Occipital lobe (tissue), 2 donors: ENCODE results near the gene PRRC2C. TPM values are rescaled to one million over a fixed set of nuclear protein-coding genes. Genes with fewer than 3 reads are reported as not detected.
"Not testable (repeated sequence)": the region's sequence is repeated elsewhere in the genome, so short reads cannot be mapped to it uniquely, and the experiment has no call there.

Source experiments
- DNase-seq: peaks from one replicate; lab custom pipeline; 2025; lab: John Stamatoyannopoulos, UW
- total RNA-seq: library from RNA; depleted of rRNA; stranded (reverse); fragments of >200 nt; gene quantifications from one replicate; pipeline ENCODE4 v1.2.3, GENCODE V29; 2014

The PRRC2C gene
- total RNA-seq, 1 donor from 2014 or later = 34.2 TPM

DNA sequence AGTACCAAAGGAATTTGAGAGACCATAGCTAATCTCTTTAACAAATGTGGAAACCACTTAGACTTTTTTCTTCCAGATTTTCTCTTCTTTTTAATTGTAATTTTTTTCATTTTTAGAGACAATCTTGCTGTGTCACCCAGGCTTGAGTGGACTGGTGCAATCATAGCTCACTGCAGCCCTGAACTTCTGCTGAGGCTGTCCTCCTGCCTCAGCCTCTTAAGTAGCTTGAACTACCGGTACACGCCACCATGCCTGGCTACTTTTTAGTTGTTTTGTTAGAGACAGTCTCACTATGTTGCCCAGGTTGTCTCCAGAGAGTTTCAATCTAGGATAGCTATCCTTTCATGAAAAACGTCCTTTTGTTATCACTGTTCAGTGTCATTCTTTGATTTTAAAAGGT is 15.0 kb downstream of the PRRC2C start:
- DNase-seq = no peak

DNA sequence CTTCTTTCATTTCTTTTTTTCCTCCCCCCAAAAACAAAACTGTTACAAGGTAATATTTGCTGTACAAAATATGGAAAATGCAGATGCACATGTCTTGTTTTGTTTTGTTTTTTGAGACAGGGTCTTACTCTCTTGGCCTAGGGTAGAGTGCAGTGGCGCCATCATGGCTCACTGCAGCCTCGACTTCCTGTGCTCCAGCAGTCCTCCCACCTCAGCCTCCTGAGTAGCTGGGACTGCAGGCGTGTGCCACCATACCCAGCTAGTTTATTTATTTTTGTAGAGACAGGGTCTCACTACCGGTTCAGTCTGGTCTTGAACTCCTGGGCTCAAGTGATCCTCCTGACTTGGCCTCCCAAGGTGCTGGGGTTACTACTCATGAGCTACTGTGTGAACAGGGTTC is 15.5 kb downstream of the PRRC2C start:
- DNase-seq = no peak

DNA sequence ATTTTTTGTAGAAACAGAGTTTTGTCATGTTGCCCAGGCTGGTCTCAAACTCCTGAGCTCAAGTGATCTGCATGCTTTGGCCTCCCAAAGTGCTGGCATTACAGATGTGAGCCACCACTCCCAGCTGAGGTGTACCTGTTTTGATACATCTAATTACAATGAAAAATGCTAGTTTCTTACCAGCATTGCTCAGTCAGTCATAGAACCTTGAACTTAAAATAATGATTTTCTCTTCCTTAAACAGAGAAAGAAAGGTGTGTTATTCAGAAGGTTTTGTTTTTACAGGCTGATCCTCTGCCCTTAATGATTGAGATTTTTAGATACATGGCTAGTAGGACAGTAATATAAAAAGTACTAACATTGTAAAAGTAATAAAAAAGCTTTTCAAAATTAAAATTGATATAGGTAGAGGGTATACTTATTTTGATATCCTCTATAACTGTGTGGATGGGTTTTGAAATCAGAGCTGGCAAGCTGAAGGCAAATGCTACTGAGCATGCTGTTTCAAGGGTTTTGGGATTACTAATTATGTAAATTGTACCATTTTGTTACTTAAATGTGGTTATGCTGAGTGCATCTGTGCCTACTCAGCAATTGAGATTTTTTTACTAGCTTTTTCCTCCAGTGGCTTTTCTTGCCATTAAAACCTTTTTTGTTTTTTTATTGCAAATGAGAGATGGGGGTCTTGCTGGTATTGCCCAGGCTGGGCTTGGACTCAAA is 16.1 kb downstream of the PRRC2C start:
- no peak for DNase-seq

DNA sequence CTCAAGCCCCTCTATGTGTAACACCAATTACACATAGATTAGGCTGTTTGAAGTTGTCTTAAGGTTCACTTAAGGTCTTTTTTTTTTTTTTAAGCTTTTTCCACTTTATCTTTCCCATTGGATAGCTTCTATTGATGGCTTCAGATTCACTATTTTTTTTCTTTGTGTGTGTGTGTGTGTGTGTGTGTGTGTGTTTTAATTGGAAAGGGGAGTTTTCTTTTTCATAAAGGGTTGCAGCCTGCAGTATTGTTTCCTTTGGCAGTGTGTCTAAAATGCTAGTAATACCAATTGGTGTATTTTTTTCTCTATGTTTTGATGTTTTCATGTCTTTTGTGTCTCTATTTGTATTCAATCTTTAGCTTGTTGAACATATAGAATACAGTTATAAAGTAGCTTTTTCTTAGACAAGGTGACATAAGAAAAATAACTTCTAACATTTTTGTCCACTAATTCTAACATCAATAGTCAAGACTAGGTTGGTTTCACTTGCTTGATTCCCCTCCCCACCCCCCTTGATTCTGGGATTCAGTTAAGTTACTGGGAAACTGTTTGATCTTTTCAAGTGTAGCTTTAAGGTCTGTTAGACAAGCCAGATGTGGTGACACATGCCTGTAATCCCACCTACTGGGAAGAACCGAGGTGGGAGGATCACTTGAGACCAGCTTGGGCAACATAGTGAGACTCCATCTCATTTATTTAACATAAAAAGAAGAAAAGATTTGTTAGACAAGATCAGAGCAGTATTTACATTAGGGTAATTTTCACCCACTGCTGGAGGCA is 21.4 kb downstream of the PRRC2C start:
- no peak for DNase-seq

DNA sequence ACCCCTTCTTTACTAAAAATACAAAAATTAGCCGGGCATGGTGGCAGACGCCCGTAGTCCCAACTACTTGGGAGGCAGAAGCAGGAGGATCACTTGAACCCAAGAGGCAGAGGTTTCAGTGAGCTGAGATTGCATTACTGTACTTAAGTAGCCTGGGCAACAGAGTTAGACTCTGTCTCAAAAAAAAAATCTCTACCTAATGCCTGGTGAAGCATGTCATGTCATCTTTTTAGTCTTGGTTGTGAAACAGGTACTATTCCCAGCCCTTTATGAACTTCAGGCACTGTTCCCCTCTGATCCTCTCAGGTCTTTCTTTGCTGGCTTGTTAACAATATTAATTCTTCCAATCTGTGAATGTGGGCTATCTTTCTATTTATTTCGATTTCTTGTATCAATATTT is 22.1 kb downstream of the PRRC2C start:
- DNase-seq = no peak

DNA sequence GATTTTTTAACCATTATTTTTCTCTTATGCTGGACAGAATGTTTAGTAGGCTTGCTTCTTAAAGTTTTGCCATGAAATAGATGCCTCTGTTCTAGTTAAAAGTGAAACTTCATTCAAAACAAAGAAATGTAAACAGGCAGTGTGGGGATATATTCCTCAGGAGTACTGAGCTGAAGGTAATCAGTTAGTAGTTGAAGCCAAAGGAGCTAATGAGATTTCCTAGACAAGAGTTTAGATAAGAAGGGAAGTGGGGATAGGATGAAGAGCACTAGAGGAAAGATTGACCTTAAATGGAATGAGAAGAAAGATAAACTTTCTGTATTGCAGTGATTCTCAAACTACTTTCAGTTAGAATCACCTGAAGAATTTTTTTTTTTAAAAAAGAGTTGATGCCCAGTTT is 23.9 kb downstream of the PRRC2C start:
- no peak for DNase-seq

DNA sequence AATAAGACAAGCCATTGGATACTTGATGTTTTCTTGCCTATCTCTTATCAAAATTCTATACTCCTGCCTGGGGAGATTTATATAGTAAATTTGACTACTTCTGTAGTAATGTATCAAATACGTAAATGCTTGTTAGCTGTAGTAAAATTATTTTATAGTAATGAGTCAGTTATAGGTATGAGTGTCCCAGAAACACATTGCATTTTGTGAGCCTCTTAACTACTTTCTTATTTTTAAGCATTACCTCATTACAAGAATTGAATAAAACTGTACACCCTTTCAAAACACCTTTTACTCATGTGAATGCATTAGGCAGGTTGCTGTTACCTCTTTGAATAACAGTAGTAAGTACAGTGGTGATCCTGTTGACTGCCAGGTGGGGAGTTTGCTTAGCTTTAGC is 28.4 kb downstream of the PRRC2C start:
- DNase-seq = no peak

DNA sequence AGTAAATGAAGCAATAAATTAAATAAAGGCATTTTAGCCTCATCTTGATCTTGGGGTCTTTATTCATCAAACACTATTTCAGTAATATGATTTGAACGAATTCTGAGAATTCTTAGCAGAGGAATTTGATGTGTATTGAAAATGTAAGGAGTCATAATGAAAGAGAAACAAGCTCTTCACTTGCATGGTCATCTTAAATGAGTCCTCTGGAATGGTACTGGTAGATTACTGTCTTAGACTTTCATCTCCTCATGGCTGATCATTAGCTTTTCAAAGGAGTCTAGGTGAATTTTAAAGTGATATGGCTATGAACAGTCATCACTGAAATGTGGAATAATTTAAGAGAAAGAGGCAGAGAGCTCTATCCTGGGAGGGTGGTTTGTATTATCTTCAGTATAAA is 30.0 kb downstream of the PRRC2C start:
- DNase-seq = no peak

DNA sequence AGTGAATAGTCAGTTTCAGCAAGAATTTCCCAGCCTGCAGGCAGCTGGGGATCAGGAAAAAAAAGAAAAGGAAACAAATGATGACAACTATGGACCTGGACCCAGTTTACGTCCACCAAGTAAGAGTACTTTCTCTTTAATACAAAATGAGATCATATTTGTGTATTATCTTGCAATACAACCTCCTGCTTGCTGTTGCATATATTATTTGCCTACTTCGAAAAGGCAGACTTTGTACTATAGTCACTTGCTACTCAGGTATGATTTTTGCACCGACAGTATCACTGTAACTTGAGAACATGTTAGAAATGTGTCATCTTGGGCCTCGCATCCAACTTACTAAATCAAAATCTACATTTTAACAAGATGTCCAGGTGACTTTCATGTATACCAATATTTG is 30.4 kb downstream of the PRRC2C start:
- DNase-seq = no peak

DNA sequence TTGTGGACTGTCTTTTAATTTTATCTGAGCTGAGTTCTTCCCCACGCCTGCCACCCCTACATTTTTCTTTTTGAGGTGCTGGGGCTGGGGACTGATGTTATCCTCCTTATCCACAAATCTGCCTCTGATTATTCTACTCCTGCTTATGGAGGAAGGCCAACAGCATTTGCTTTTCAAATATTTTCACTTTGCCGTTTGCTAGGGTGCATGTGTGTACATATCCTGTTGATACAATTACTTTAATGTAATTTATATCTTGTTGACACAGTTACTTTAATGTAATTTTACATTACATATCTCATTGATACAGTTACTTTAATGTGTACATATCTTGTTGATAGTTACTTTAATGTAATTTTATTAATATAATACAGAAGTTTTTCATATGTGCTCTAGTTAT is 36.2 kb downstream of the PRRC2C start:
- DNase-seq = no peak

DNA sequence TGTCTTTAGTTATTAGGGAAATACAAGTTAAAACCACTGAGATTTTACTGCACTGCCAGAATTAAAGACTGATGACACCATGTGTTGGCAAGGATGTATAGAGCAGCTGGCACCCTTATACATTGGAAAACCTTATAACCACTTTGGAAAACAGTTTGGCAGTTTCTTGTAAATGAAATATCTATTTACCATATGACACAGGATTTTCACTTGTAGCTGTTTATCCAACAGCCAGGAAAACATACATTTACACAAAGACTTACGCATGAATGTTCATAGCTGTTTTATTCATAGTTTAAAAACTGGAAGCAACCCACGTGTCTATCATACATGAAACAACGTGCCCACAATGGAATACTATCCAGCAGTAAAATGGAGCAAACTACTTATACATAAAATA is 45.3 kb downstream of the PRRC2C start:
- DNase-seq = no peak

DNA sequence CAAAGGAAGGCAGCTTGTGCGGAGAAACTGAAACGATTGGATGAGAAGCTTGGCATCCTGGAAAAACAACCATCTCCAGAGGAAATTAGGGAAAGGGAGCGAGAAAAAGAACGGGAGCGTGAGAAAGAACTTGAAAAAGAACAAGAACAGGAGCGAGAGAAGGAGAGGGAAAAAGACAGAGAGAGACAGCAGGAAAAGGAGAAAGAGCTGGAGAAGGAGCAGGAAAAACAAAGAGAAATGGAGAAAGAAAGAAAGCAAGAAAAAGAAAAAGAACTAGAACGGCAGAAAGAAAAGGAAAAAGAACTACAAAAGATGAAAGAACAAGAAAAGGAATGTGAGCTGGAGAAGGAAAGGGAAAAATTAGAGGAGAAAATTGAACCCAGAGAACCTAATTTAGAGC is 47.2 kb downstream of the PRRC2C start:
- DNase-seq = no peak

DNA sequence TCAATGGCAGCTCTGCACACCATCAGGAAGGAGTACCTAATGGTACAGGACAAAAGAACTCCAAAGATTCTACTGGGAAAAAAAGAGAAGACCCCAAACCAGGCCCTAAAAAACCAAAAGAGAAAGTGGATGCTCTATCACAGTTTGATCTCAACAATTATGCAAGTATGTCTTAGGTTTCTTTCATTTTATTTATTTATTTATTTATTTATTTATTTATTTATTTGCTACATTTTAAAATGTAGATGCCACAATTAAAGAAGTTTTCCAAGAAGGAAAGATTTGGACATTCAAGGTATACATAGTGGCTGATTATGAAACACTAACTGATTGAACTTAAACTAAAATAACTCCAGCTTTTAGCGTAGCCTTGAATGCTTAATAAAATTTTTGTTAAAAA is 60.2 kb downstream of the PRRC2C start:
- DNase-seq = no peak

DNA sequence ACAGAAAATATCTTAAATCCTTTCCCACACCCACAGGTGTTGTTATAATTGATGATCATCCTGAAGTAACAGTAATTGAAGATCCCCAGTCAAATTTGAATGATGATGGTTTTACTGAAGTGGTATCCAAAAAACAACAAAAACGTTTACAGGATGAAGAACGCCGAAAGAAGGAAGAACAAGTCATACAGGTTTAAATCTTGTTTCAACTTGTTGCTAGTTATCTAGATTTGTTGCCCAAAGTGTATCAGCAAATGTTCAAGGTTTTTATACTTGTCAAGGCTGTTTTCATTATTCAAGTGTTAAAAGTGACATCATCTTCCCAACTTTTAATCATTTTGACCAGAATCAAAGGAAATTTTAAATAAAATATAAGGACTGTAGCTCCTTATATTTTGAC is 64.7 kb downstream of the PRRC2C start:
- DNase-seq = no peak

DNA sequence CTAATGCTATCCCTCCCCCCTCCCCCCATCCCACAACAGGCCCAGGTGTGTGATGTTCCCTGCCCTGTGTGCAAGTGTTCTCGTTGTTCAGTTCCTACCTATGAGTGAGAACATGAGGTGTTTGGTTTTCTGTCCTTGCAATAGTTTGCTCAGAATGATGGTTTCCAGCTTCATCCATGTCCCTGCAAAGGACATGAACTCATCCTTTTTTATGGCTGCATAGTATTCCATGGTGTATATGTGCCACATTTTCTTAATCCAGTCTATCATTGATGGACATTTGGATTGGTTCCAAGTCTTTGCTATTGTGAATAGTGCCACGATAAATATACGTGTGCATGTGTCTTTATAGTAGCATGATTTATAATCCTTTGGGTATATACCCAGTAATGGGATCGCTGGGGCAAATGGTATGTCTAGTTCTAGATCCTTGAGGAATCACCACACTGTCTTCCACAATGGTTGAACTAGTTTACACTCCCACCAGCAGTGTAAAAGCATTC is 65.3 kb downstream of the PRRC2C start:
- DNase-seq = not testable (repeated sequence)

DNA sequence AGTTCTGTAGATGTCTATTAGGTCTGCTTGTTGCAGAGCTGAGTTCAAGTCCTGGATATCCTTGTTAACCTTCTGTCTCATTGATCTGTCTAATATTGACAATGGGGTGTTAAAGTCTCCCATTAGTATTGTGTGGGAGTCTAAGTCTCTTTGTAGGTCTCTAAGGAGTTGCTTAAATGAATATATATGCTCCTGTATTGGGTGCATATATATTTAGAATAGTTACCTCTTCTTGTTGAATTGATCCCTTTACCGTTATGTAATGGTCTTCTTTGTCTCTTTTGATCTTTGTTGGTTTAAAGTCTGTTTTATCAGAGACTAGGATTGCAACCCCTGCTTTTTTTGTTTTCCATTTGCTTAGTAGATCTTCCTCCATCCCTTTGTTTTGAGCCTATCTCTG is 68.6 kb downstream of the PRRC2C start:
- DNase-seq = not testable (repeated sequence)

DNA sequence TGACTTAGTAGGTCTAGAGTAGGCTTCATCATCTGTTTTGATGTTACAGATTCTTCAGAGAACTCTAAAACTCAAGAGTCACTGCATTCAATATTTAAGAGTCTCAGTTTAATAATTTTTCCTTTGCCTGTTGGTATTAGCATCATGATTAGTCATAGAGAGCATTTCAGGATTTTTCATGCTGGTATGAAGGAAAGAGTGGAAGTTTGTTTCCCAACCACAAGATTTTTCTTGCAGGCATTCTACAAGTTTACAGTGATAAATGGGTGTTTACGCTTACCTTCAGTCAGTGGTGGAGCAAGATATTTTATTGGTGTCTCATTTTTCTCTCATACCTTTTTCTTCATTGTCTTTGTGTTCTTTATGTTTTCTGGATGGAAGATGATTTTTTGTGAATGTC is 78.3 kb downstream of the PRRC2C start:
- no peak for DNase-seq

DNA sequence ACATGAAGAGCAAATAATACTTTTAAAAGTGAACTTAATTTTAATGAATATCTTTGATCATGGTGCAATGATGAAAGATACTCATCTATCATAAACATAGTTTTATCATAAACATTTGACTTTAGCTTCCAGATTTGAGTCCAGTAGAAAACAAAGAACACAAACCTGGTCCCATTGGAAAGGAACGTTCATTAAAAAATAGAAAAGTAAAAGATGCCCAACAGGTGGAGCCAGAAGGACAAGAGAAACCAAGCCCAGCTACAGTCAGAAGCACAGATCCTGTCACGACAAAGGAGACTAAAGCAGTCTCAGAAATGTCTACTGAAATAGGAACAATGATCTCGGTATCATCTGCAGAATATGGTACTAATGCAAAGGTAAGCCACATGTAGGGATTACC is 81.1 kb downstream of the PRRC2C start:
- DNase-seq = no peak

DNA sequence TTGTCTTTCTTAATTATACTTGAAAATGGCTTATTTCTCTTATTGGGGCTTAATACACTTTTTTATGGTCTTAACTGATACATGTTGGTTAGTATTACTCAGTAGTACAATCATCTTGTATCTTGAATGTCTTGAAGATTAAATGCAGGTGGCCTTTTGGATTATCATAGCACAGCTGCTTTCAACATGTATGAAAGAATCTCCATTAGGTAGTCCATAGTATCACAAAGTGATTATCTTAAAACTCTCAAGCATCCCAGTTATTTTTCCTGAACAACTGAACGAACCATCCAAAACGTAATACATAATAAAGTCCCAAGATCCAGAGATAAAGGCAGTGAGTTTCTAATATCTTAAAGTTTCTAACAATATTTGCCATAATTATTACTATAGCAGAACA is 85.0 kb downstream of the PRRC2C start:
- no peak for DNase-seq

DNA sequence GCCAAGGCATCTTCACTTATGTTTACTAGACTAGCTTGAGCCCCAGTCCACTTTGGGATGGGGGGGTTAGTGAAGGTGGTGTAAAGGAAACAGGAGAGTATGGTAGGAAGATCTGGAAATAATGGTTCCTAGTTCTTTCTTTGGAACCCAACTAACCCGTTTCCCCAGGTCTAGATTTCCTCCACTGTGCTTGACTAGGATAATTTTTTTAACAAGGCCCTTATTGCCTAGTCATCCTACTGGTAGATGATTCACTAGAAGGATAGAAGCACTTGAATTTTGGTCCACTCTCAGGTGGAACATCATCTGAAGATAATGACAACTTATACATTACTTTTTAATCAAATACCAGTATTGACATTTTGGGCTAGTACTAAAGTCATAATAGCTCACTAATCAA is 90.8 kb downstream of the PRRC2C start:
- no peak for DNase-seq

DNA sequence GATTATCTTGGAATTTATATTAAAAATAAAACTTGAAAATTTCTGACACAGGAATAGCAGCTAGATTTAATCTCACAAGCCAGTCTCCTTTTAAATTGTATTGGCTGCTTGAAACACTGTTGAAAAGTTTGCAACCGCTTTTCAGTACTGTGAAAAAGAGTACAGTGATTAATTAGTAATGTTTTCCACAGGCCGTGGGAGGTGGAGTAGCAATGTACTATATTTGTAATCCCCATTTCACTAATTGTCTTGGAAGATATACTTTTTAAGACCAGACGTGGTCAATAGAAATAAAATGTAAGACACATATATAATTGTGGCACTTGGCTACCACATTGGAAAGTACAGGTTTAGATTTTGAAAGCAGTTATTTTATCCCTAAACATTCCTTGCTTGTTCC is 95.9 kb downstream of the PRRC2C start:
- DNase-seq = no peak

DNA sequence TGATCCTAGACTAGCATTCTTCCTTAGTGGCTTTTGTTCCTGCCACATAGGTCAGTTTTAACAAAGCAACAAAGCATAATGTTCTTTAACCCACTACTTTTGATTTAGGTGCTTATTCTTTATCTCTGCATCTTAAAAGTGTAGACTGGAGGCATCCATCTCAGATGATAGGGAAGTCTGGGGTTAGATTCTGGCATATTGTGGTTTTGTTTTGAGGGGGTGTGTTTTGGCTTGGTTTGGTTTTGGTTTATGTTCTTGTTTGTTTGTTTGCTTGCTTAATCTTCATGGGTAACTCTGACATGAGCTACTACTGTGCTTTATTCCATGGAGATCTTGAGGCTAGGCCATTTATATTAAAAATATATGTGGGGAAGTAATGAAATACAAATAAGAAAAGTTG is 96.4 kb downstream of the PRRC2C start:
- no peak for DNase-seq

DNA sequence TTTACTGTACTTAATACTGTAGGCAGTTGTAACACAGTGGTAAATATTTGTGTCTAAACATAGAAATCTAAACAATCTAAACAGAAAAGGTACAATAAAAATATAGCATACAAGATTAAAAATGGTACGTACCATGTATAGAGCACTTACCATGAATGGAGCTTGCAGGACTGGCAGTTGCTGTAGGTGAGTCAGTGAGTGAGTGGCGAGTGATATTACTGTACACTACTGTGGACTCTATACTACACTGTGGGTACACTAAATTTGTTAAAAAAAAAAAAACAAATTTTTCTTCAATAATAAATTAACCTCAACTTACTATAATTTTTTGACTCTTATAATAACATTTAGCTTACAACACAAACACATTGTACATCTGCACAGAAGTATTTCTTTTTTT is 97.3 kb downstream of the PRRC2C start:
- no peak for DNase-seq
